HepG2 (cell line): ENCODE data around the gene GPR4. TPM values are rescaled to one million over a fixed set of nuclear protein-coding genes. Genes with fewer than 3 reads are reported as not detected.

ENCODE experiments used
- ATAC-seq: fragments of 200-7000 bp; cut with Tn5 transposase; 3 replicates; pipeline ENCODE4 v1.9.1; 2020; ENCODE audit warnings: mild to moderate bottlenecking, moderate library complexity
- BruUV-seq: library from RNA; stranded (reverse); fragments of 400-500 nt; replicated peaks from 2 replicates; lab custom pipeline; 2021; lab: Mats Ljungman, UMichigan
- CTCF ChIA-PET: fragments of 300-600 bp; formaldehyde crosslinking; extraction: SDS; loops from one replicate; lab custom pipeline; 2021; ENCODE audit warnings: low total read pairs, inconsistent platforms, low intra/inter-chr PET ratio; lab: Yijun Ruan, JAX
- POLR2A ChIA-PET: fragments of 350-600 bp; sonication (Branson Sonifier 250); formaldehyde crosslinking; loops from one replicate; lab custom pipeline; 2020; ENCODE audit warnings: antibody characterized with exemption, inconsistent platforms; lab: Yijun Ruan, JAX
- DNase-seq: peaks from one replicate; pipeline ENCODE4 v3.0.0-alpha.2; 2015; ENCODE audit warnings: low spot score
- FAIRE-seq: peaks from 3 replicates; lab custom pipeline; 2011; peaks lifted over from hg19 to GRCh38; lab: Jason Lieb, UNC
- H2AFZ ChIP-seq: one replicate; pipeline ENCODE4 v1.6.1; 2011; ENCODE audit warnings: low read length, inconsistent platforms
- H3K27ac ChIP-seq: fragments of 300-600 bp; 3 replicates; pipeline ENCODE4 v1.8.0; 2011; ENCODE audit warnings: mixed run types, mild to moderate bottlenecking, mixed read lengths, low read length, inconsistent platforms; ENCODE audit not compliant: insufficient read depth; ENCODE audit errors: extremely low read length
- H3K27me3 ChIP-seq, 2 experiments: fragments of 200-600 bp in 1 of 2; 2 replicates in 1 of 2; 3 replicates in 1 of 2; pipeline versions ENCODE4 v1.6.0 to v1.8.0; 2011; ENCODE audit warnings: low read length in 2 of 2, mild to moderate bottlenecking in 2 of 2, moderate library complexity in 2 of 2, inconsistent platforms in 1 of 2; ENCODE audit not compliant: insufficient read depth in 2 of 2, control insufficient read depth in 1 of 2
- H3K36me3 ChIP-seq, 2 experiments: fragments of 200-600 bp in 1 of 2; replicated peaks in 1 of 2; 2 replicates in 1 of 2; 3 replicates in 1 of 2; pipeline versions ENCODE4 v1.5.1 to v1.8.0; 2011; ENCODE audit warnings: low read length in 2 of 2, inconsistent platforms in 1 of 2; ENCODE audit not compliant: insufficient read depth in 2 of 2, control insufficient read depth in 1 of 2
- H3K4me1 ChIP-seq: 2 replicates; pipeline ENCODE4 v1.5.1; 2012; ENCODE audit warnings: low read length, inconsistent platforms; ENCODE audit not compliant: insufficient read depth
- H3K4me2 ChIP-seq: 2 replicates; pipeline ENCODE4 v1.6.0; 2011; ENCODE audit warnings: low read depth, low read length, inconsistent platforms
- H3K4me3 ChIP-seq, 3 experiments: fragments of 200-600 bp in 1 of 3; sonication (generic), shearing (Covaris generic) in 1 of 3; replicated peaks in 1 of 3; 2 replicates each; pipeline ENCODE4 v1.5.1; 2011 to 2016; ENCODE audit warnings: low read length in 3 of 3, inconsistent platforms in 2 of 3, low read depth in 2 of 3, mild to moderate bottlenecking in 2 of 3, control low read depth in 1 of 3, mixed read lengths in 1 of 3; ENCODE audit not compliant: insufficient read depth in 1 of 3
- H3K79me2 ChIP-seq: one replicate; pipeline ENCODE4 v1.6.1; 2011; ENCODE audit warnings: low read length, inconsistent platforms; ENCODE audit not compliant: insufficient read depth
- H3K9ac ChIP-seq: 2 replicates; pipeline ENCODE4 v1.6.0; 2011; ENCODE audit warnings: mild to moderate bottlenecking, low read depth, low read length, inconsistent platforms; ENCODE audit not compliant: insufficient read depth
- H3K9me3 ChIP-seq: 2 replicates; pipeline ENCODE4 v1.5.1; 2012; ENCODE audit warnings: mild to moderate bottlenecking, low read length
- H4K20me1 ChIP-seq: 2 replicates; pipeline ENCODE4 v1.6.0; 2011; ENCODE audit warnings: inconsistent platforms, mild to moderate bottlenecking, low read length, moderate library complexity; ENCODE audit not compliant: insufficient read depth
- CREM ChIP-seq, 2 experiments: sonication (generic) in 1 of 2; formaldehyde crosslinking in 1 of 2; IDR thresholded peaks; 2 replicates each; pipeline versions ENCODE4 v1.4.0 to v1.6.1; 2016 to 2020; ENCODE audit warnings: antibody characterized with exemption in 1 of 2, mild to moderate bottlenecking in 1 of 2, missing genetic modification reagents in 1 of 2
- FOSL1 ChIP-seq: sonication (generic); formaldehyde crosslinking; IDR thresholded peaks from 2 replicates; pipeline ENCODE4 v1.9.0; 2021; ENCODE audit warnings: missing genetic modification reagents, borderline replicate concordance
- MAFF ChIP-seq: IDR thresholded peaks from 2 replicates; pipeline ENCODE4 v1.6.1; 2011; ENCODE audit warnings: low read depth, low read length, improper control_type of control experiment
- MAFK ChIP-seq, 2 experiments: IDR thresholded peaks in 1 of 2; conservative IDR thresholded peaks in 1 of 2; 2 replicates each; pipeline ENCODE4 v1.6.1; 2011; ENCODE audit warnings: improper control_type of control experiment in 2 of 2, low read length in 2 of 2
- ZNF577 ChIP-seq: sonication (generic); formaldehyde crosslinking; IDR thresholded peaks from 2 replicates; pipeline ENCODE4 v1.4.0; 2020; ENCODE audit warnings: mild to moderate bottlenecking, low read depth, missing genetic modification reagents, borderline replicate concordance
- ZNF713 ChIP-seq: sonication (generic); formaldehyde crosslinking; IDR thresholded peaks from 2 replicates; pipeline ENCODE4 v1.4.0; 2020; ENCODE audit warnings: mild to moderate bottlenecking, missing genetic modification reagents
- WGBS: methylation state at CpG from one replicate; pipeline ENCODE4 v1.1.6; 2017; ENCODE audit warnings: low lambda C conversion rate; 5-methylcytosine and 5-hydroxymethylcytosine counted together
- in situ Hi-C: cut with HindIII; loops from 2 replicates; pipeline ENCODE4 v1.10.0; 2017; ENCODE audit warnings: low pct_unique_long_range_greater_than_20kb; ENCODE audit not compliant: extremely low pct_ligation_motif_present
- intact Hi-C: fragments of 100-400 bp; cut with micrococcal nuclease; formaldehyde crosslinking; loops from one replicate; pipeline ENCODE4 v1.10.0; 2022; ENCODE audit not compliant: unreplicated experiment
- polyA plus RNA-seq, 8 experiments: library from polyadenylated mRNA; depleted of rRNA in 3 of 8; stranded (reverse) in 7 of 8; unstranded in 1 of 8; fragments of >200 nt; fragmentation: Illumina TruSeq in 4 of 8; extraction: Trizol in 4 of 8; gene quantifications; 2 replicates each; pipeline versions ENCODE4 v1.2.1 to v1.2.3, GENCODE V29; 2011 to 2016; ENCODE audit warnings: low read depth in 4 of 8, missing spikeins in 1 of 8, mixed read lengths in 1 of 8; ENCODE audit not compliant: insufficient read depth in 1 of 8
- total RNA-seq, 5 experiments: library from RNA; depleted of rRNA; stranded (reverse); fragments of >200 nt; fragmentation: Illumina TruSeq; extraction: Trizol; gene quantifications; 2 replicates each; pipeline ENCODE4 v1.2.3, GENCODE V29; 2016; ENCODE audit warnings: low read depth in 1 of 5

Gene GPR4
- total and polyA plus RNA-seq, 2 of the 13 experiments (the other 11 are each of a cell fraction or from before 2014, with no cell fraction given): 0.15 TPM; not detected in 1

- TF ChIP-seq ZNF577: no peak
- peak; percentile 40; the same call in 1 of the 2 replicates for TF ChIP-seq CREM (IDR thresholded peaks at IDR 0.05)
- no peak for TF ChIP-seq CREM (CRISPR knock-in tag; IDR thresholded peaks at IDR 0.05)
- no peak for TF ChIP-seq FOSL1 (CRISPR knock-in tag)
Measured at GRCh38 chr19:45632468-45633196, 30.6 kb upstream of the GPR4 start (continued).

GRCh38 chr19:45630463-45630862 is 28.5 kb upstream of the GPR4 start:
- H3K9me3 ChIP-seq: no peaks in the 10 kb centered on the region
- H3K9ac ChIP-seq: no peak overlapping the region
- CTCF ChIA-PET: no interaction called here
- no peaks in the 10 kb centered on the region for H4K20me1 ChIP-seq
- no peak for ATAC-seq
- WGBS: 87% methylated on average over 2 of the region's 2 CpGs
- in situ Hi-C loops (no loop called here), intact Hi-C loops (no loop called here)
- no peak overlapping the region for H3K4me2 ChIP-seq
- no peaks in the 10 kb centered on the region for H3K4me1 ChIP-seq
- no peak overlapping the region for H3K4me3 ChIP-seq
- no peak for FAIRE-seq
- BruUV-seq: no TSS peak
- TF ChIP-seq MAFF (peak; percentile 75), ZNF713 (CRISPR knock-in tag) (no peak), MAFK (conservative IDR thresholded peaks at IDR 0.05 in 1 of 2, IDR thresholded peaks at IDR 0.05 in 1 of 2; ENCODE audit: low read length in 2 of 2) (peak; percentile 59 to 84; a peak in 3 of 4 replicates)
- no peak overlapping the region for H2AFZ ChIP-seq
- no peaks in the 10 kb centered on the region for H3K79me2 ChIP-seq
- POLR2A ChIA-PET: interaction anchor here (0.9 to 1.6 kb wide), 2 partner anchors 9 to 18 kb away, joined by 3 to 5 read pairs; partner anchors contain the start of gene EML2
- peaks cover 2 to 4% of the 10 kb centered on the region in 2 experiments; a peak in 2 of 5 replicates for H3K36me3 ChIP-seq
- H3K27me3 ChIP-seq: no peaks in the 10 kb centered on the region
- no peak overlapping the region for H3K27ac ChIP-seq
- no peak for DNase-seq
